ENCODE measurements around the gene CDC34. TPM values are rescaled to one million over a fixed set of nuclear protein-coding genes. Genes with fewer than 3 reads are reported as not detected.

Gene CDC34
- total and polyA plus RNA-seq, 9 of the 15 experiments (the other 6 are each of a cell fraction or from before 2014, with no cell fraction given): 0.80 to 203 (median 65.5) TPM

GRCh38 chr19:572743-573518, 41.4 kb downstream of the CDC34 start (continued):
- TF ChIP-seq STAT5A (IDR thresholded peaks at IDR 0.05; ENCODE audit: borderline replicate concordance, low read length) (no peak), L3MBTL2 (IDR thresholded peaks at IDR 0.05) (peak; percentile 32; the same call in 1 of the 2 replicates), MYC (IDR thresholded peaks at IDR 0.05; ENCODE audit: low read depth, low read length) (no peak), MYC (CRISPR knock-in tag; IDR thresholded peaks at IDR 0.05; ENCODE audit: borderline replicate concordance, low read depth) (peak; percentile 41; the same call in 1 of the 2 replicates), TFAP4 (CRISPR knock-in tag; IDR thresholded peaks at IDR 0.05; ENCODE audit: borderline replicate concordance) (peak; percentile 17; the same call in 1 of the 2 replicates), PRDM10 (IDR thresholded peaks at IDR 0.05; ENCODE audit: partially characterized antibody) (peak; percentile 9), ZKSCAN8 (CRISPR knock-in tag; IDR thresholded peaks at IDR 0.05) (no peak), RBM34 (IDR thresholded peaks at IDR 0.05; ENCODE audit: borderline replicate concordance, insufficient read depth, low read length) (no peak), NFE2 (IDR thresholded peaks at IDR 0.05; ENCODE audit: low read depth) (no peak), MAX (CRISPR knock-in tag; IDR thresholded peaks at IDR 0.05) (peak; percentile 63), MLLT1 (IDR thresholded peaks at IDR 0.05) (0 out of 4 replicates have a peak, but pooled peaks of 1 of the 2 experiments have one; percentile 10), RREB1 (CRISPR knock-in tag; IDR thresholded peaks at IDR 0.05) (no peak), RHOXF2B (CRISPR knock-in tag; conservative IDR thresholded peaks at IDR 0.05) (no peak), MTA2 (IDR thresholded peaks at IDR 0.05; ENCODE audit: low read depth) (no peak), TEAD2 (tag; IDR thresholded peaks at IDR 0.05) (no peak)

Measured in K562 (cell line).